ENCODE results near the gene IMPG2. TPM values are rescaled to one million over a fixed set of nuclear protein-coding genes. Genes with fewer than 3 reads are reported as not detected.
A peak's percentile ranks its signal among the peaks of the same experiment; 100 is the strongest.

The IMPG2 gene
- total RNA-seq, 2 experiments from 2014 or later: 0.03 TPM; not detected in 1

GRCh38 chr3:101195951-101196713 is 124.2 kb downstream of the IMPG2 start:
- no TSS peak for BruUV-seq (replicated peaks)
- POLR2A ChIA-PET: interaction anchor here (0.6 kb wide), 1 partner anchor 37 kb away, joined by 4 read pairs; no protein-coding TSS in a partner anchor

GRCh38 chr3:101194392-101194791 is 126.0 kb downstream of the IMPG2 start:
- POLR2A ChIA-PET: no interaction called here

More at GRCh38 chr3:101195951-101196713, 124.2 kb downstream of the IMPG2 start:
- peak; percentile 69 for TF ChIP-seq CTCF (conservative IDR thresholded peaks at IDR 0.05; ENCODE audit: low read length)
- no peak for TF ChIP-seq EZH2phosphoT487 (IDR thresholded peaks at IDR 0.05; ENCODE audit: borderline replicate concordance, low read depth, low read length)
- DNase-seq (ENCODE audit: low spot score): peak; percentile 19
- Histone ChIP-seq H3K4me2 (ENCODE audit: low read length) (no peak overlapping the region), H3K9me3 (ENCODE audit: low read length) (no peaks in the 10 kb centered on the region), H3K36me3 (ENCODE audit: insufficient read depth, low read length) (no peaks in the 10 kb centered on the region), H3K27ac (ENCODE audit: low read depth, low read length, poor library complexity, severe bottlenecking) (no peak overlapping the region), H3K79me2 (ENCODE audit: insufficient read depth, low read depth, low read length) (no peaks in the 10 kb centered on the region), H3K9me2 (ENCODE audit: insufficient read depth, low read length) (no peaks in the 10 kb centered on the region), H2AFZ (ENCODE audit: low read length) (no peak overlapping the region), H3K4me1 (ENCODE audit: insufficient read depth, low read length, poor library complexity, severe bottlenecking) (no peaks in the 10 kb centered on the region), H3K4me3 (ENCODE audit: low read depth, low read length, poor library complexity, severe bottlenecking) (no peak overlapping the region), H4K20me1 (ENCODE audit: insufficient read depth, low read length) (no peaks in the 10 kb centered on the region)
- CTCF ChIA-PET (ENCODE audit: unreplicated experiment): no interaction called here
- intact Hi-C loops (cut with micrococcal nuclease; ENCODE audit: unreplicated experiment): no loop called here

More at GRCh38 chr3:101194392-101194791, 126.0 kb downstream of the IMPG2 start:
- no peaks in the 10 kb centered on the region for H3K36me3 ChIP-seq (ENCODE audit: insufficient read depth, low read length)
- H3K4me2 ChIP-seq (ENCODE audit: low read length): no peak overlapping the region
- DNase-seq (ENCODE audit: low spot score): no peak
- CTCF ChIA-PET (ENCODE audit: unreplicated experiment): no interaction called here
- H2AFZ ChIP-seq (ENCODE audit: low read length): no peak overlapping the region
- intact Hi-C loops (cut with micrococcal nuclease; ENCODE audit: unreplicated experiment): no loop called here
- no peaks in the 10 kb centered on the region for H3K9me2 ChIP-seq (ENCODE audit: insufficient read depth, low read length)
- no peaks in the 10 kb centered on the region for H3K79me2 ChIP-seq (ENCODE audit: insufficient read depth, low read depth, low read length)
- TF ChIP-seq EZH2phosphoT487 (IDR thresholded peaks at IDR 0.05; ENCODE audit: borderline replicate concordance, low read depth, low read length): no peak
- TF ChIP-seq CTCF (conservative IDR thresholded peaks at IDR 0.05; ENCODE audit: low read length): no peak
- no TSS peak for BruUV-seq (replicated peaks)
- no peak overlapping the region for H3K27ac ChIP-seq (ENCODE audit: low read depth, low read length, poor library complexity, severe bottlenecking)
- no peaks in the 10 kb centered on the region for H4K20me1 ChIP-seq (ENCODE audit: insufficient read depth, low read length)
- no peaks in the 10 kb centered on the region for H3K4me1 ChIP-seq (ENCODE audit: insufficient read depth, low read length, poor library complexity, severe bottlenecking)
- no peaks in the 10 kb centered on the region for H3K9me3 ChIP-seq (ENCODE audit: low read length)
- H3K4me3 ChIP-seq (ENCODE audit: low read depth, low read length, poor library complexity, severe bottlenecking): no peak overlapping the region

All from OCI-LY7 (cell line).